IPS-NIHi7 (cell line): ENCODE results near the gene NAALADL2.

Experiments used
- DNase-seq: peaks from one replicate; pipeline ENCODE4 v3.0.0; 2012; ENCODE audit warnings: mixed read lengths; ENCODE audit errors: extremely low spot score

Gene NAALADL2

GRCh38 chr3:175836617-175837016 lies 977.5 kb downstream of the NAALADL2 start:
- DNase-seq: peak; percentile 13

GRCh38 chr3:175837962-175838361 lies 978.8 kb downstream of the NAALADL2 start:
- no peak for DNase-seq

GRCh38 chr3:175839366-175840005 lies 980.4 kb downstream of the NAALADL2 start:
- DNase-seq: no peak

- no peak for DNase-seq
Observed at GRCh38 chr3:175851541-175851940, 992.4 kb downstream of the NAALADL2 start.

GRCh38 chr3:175852560-175852959 lies 993.4 kb downstream of the NAALADL2 start:
- DNase-seq: no peak

GRCh38 chr3:175857666-175858270 lies 998.6 kb downstream of the NAALADL2 start:
- DNase-seq: no peak
